Measurements from ENCODE around the gene MAGEA6. TPM values are rescaled to one million over a fixed set of nuclear protein-coding genes. Genes with fewer than 3 reads are reported as not detected.
"Not testable (repeated sequence)": the region's sequence is repeated elsewhere in the genome, so short reads cannot be mapped to it uniquely, and the experiment has no call there.

The MAGEA6 gene
- total RNA-seq, 1 donor from 2014 or later, result not detected

- intact Hi-C loops (cut with DNase I), result no loop called here
- Histone ChIP-seq H3K4me3 (no peak overlapping the region), H3K27ac (no peak overlapping the region), H3K4me1 (no peaks in the 10 kb centered on the region), H3K9me3 (no peaks in the 10 kb centered on the region), H3K27me3 (no peaks in the 10 kb centered on the region), H3K36me3 (no peaks in the 10 kb centered on the region)
- DNase-seq (ENCODE audit: low spot score in 2 of 2), result no peak
- TF ChIP-seq CTCF (IDR thresholded peaks at IDR 0.05), result no peak
Observed at GRCh38 chrX:152738560-152738959, 30.9 kb downstream of the MAGEA6 start.

GRCh38 chrX:152736528-152736927 is 33.0 kb downstream of the MAGEA6 start:
- H3K27ac ChIP-seq; H3K4me3 ChIP-seq; H3K36me3 ChIP-seq; H3K9me3 ChIP-seq; intact Hi-C loops (cut with DNase I); H3K27me3 ChIP-seq; DNase-seq (ENCODE audit: low spot score in 2 of 2); H3K4me1 ChIP-seq: not testable (repeated sequence)

- H3K36me3 ChIP-seq, result no peaks in the 10 kb centered on the region
- H3K27ac ChIP-seq, result no peak overlapping the region
- H3K4me1 ChIP-seq, result no peaks in the 10 kb centered on the region
- no peak overlapping the region for H3K4me3 ChIP-seq
- no peaks in the 10 kb centered on the region for H3K9me3 ChIP-seq
- DNase-seq (ENCODE audit: low spot score in 2 of 2), result no peak
- no peaks in the 10 kb centered on the region for H3K27me3 ChIP-seq
- TF ChIP-seq CTCF (IDR thresholded peaks at IDR 0.05), result no peak
- intact Hi-C loops (cut with DNase I), result no loop called here
Observed at GRCh38 chrX:152735860-152736511, 33.5 kb downstream of the MAGEA6 start.

GRCh38 chrX:152735101-152735500 is 34.4 kb downstream of the MAGEA6 start:
- TF ChIP-seq CTCF (IDR thresholded peaks at IDR 0.05), result no peak
- H3K36me3 ChIP-seq, result no peaks in the 10 kb centered on the region

DNA sequence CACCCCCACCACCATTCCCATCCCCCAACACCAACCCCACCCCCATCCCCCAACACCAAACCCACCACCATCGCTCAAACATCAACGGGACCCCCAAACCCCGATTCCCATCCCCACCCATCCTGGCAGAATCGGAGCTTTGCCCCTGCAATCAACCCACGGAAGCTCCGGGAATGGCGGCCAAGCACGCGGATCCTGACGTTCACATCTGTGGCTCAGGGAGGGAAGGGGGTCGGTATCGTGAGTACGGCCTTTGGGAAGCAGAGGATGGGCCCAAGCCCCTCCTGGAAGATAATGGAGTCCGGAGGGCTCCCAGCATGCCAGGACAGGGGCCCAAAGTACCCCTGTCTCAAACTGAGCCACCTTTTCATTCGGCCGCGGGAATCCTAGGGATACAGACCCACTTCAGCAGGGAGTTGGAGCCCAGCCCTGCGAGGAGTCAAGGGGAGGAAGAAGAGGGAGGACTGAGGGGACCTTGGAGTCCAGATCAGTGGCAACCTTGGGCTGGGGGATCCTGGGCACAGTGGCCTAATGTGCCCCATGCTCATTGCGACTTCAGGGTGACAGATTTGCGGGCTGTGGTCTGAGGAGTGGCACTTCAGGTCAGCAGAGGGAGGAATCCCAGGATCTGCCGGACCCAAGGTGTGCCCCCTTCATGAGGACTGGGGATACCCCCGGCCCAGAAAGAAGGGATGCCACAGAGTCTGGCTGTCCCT is 35.2 kb downstream of the MAGEA6 start:
- DNase-seq (ENCODE audit: low spot score in 2 of 2); H3K4me1 ChIP-seq; H3K27me3 ChIP-seq; H3K36me3 ChIP-seq; H3K9me3 ChIP-seq; H3K4me3 ChIP-seq; H3K27ac ChIP-seq; intact Hi-C loops (cut with DNase I): not testable (repeated sequence)

More at GRCh38 chrX:152735101-152735500, 34.4 kb downstream of the MAGEA6 start:
- H3K27ac ChIP-seq, result no peak overlapping the region
- H3K4me1 ChIP-seq, result no peaks in the 10 kb centered on the region
- DNase-seq (ENCODE audit: low spot score in 2 of 2), result no peak
- H3K4me3 ChIP-seq, result no peak overlapping the region
- intact Hi-C loops (cut with DNase I), result no loop called here
- no peaks in the 10 kb centered on the region for H3K9me3 ChIP-seq
- no peaks in the 10 kb centered on the region for H3K27me3 ChIP-seq

DNA sequence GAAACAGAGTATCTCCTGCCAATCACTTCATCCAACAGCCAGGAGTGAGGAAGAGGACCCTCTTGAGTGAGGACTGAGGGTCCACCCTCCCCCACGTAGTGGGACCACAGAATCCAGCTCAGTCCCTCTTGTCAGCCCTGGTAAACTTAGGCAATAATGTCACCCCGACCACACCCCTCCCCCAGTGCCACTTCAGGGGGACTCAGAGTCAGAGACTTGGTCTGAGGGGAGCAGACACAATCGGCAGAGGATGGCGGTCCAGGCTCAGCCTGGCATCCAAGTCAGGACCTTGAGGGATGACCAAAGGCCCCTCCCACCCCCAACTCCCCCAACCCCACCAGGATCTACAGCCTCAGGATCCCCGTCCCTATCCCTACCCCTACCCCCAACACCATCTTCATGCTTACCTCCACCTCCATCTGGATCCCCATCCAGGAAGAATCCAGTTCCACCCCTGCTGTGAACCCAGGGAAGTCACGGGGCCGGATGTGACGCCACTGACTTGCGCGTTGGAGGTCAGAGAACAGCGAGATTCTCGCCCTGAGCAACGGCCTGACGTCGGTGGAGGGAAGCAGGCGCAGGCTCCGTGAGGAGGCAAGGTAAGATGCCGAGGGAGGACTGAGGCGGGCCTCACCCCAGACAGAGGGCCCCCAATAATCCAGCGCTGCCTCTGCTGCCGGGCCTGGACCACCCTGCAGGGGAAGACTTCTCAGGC is 36.1 kb downstream of the MAGEA6 start, which contains the start of the genes CSAG1 and MAGEA12:
Gene CSAG1 (minus strand): TSS at position 461 of the 715 bp plus-strand sequence. CDS start 1,261 bp downstream, outside the sequence.
Gene MAGEA12 (plus strand): TSS at position 497 of the 715 bp plus-strand sequence. CDS start 2,405 bp downstream, outside the sequence.
- no peak within 1 kb of the TSS for H3K27ac ChIP-seq
- no peaks in the 10 kb centered on the region for H3K36me3 ChIP-seq
- TF ChIP-seq CTCF (IDR thresholded peaks at IDR 0.05), result no peak
- DNase-seq (ENCODE audit: low spot score in 2 of 2), result no peak
- H3K9me3 ChIP-seq, result no peaks in the 10 kb centered on the region
- no peak within 1 kb of the TSS for H3K4me3 ChIP-seq
- H3K27me3 ChIP-seq, result no peaks in the 10 kb centered on the region
- intact Hi-C loops (cut with DNase I), result no loop called here
- H3K4me1 ChIP-seq, result no peaks in the 10 kb centered on the region

Data from ascending aorta (tissue), 2 donors.